CD4-positive, alpha-beta T cell (primary cell): ENCODE data around the gene RUNX2. TPM values are rescaled to one million over a fixed set of nuclear protein-coding genes. Genes with fewer than 3 reads are reported as not detected.

Source experiments
- ATAC-seq: fragments of 200-7000 bp; cut with Tn5 transposase; one replicate; pipeline ENCODE4 v1.10.0; 2022; ENCODE audit warnings: mild to moderate bottlenecking; ENCODE audit not compliant: poor library complexity
- CTCF ChIA-PET: fragments of 350-600 bp; sonication (Branson Sonifier 250); formaldehyde crosslinking; loops from one replicate; lab custom pipeline; 2021; ENCODE audit warnings: antibody characterized with exemption, inconsistent platforms; lab: Charles Lee
- POLR2A ChIA-PET: fragments of 350-600 bp; sonication (Branson Sonifier 250); formaldehyde crosslinking; loops from one replicate; lab custom pipeline; 2021; ENCODE audit warnings: antibody characterized with exemption, inconsistent platforms; lab: Charles Lee
- DNase-seq, 14 experiments: peaks; one replicate each; pipeline ENCODE4 v3.0.0-alpha.2; 2013 to 2020; ENCODE audit warnings: mixed read lengths in 2 of 14
- H3K27ac ChIP-seq, 2 donors: one replicate each; pipeline versions ENCODE4 v1.5.1 to v1.7.0; 2013; ENCODE audit warnings: low read length in 2 of 2, low read depth in 1 of 2, mild to moderate bottlenecking in 1 of 2
- H3K27me3 ChIP-seq, 2 experiments: 1 replicate in 1 of 2; 2 replicates in 1 of 2; pipeline versions ENCODE4 v1.6.1 to v1.7.0; 2013; ENCODE audit warnings: low read length in 2 of 2, control low read depth in 1 of 2, mild to moderate bottlenecking in 1 of 2, moderate library complexity in 1 of 2; ENCODE audit not compliant: insufficient read depth in 2 of 2, control insufficient read depth in 1 of 2
- H3K36me3 ChIP-seq: one replicate; pipeline ENCODE4 v1.6.1; 2013; ENCODE audit warnings: low read length, control low read depth; ENCODE audit not compliant: insufficient read depth
- H3K4me1 ChIP-seq: one replicate; pipeline ENCODE4 v1.6.1; 2013; ENCODE audit warnings: low read length, control low read depth; ENCODE audit not compliant: insufficient read depth
- H3K4me3 ChIP-seq: one replicate; pipeline ENCODE4 v1.5.1; 2013; ENCODE audit warnings: mild to moderate bottlenecking, low read length, moderate library complexity
- H3K9me3 ChIP-seq, 2 experiments: 1 replicate in 1 of 2; 2 replicates in 1 of 2; pipeline versions ENCODE4 v1.6.1 to v1.7.0; 2013; ENCODE audit warnings: low read length in 2 of 2, mild to moderate bottlenecking in 2 of 2, control low read depth in 1 of 2, moderate library complexity in 1 of 2; ENCODE audit not compliant: control insufficient read depth in 1 of 2, insufficient read depth in 1 of 2
- H3K27ac Mint-ChIP-seq: one replicate; pipeline ENCODE4 v1.8.0; 2020; ENCODE audit warnings: mixed read lengths
- H3K27me3 Mint-ChIP-seq: one replicate; pipeline ENCODE4 v1.8.0; 2021; ENCODE audit warnings: mixed read lengths
- H3K36me3 Mint-ChIP-seq: one replicate; pipeline ENCODE4 v1.8.0; 2021; ENCODE audit warnings: low read depth, mixed read lengths
- H3K4me1 Mint-ChIP-seq: one replicate; pipeline ENCODE4 v1.8.0; 2021; ENCODE audit warnings: low read depth, mixed read lengths
- H3K4me3 Mint-ChIP-seq: one replicate; pipeline ENCODE4 v1.8.0; 2020; ENCODE audit warnings: mild to moderate bottlenecking, mixed read lengths
- H3K9me3 Mint-ChIP-seq: one replicate; pipeline ENCODE4 v1.8.0; 2020; ENCODE audit warnings: mixed read lengths
- CTCF ChIP-seq: fragments of 200-600 bp; IDR thresholded peaks from one replicate; pipeline ENCODE4 v1.8.0; 2022; ENCODE audit warnings: antibody characterized with exemption, mild to moderate bottlenecking
- intact Hi-C, 2 experiments: fragments of 100-400 bp; cut with DNase I in 1 of 2; cut with micrococcal nuclease in 1 of 2; formaldehyde crosslinking; loops; one replicate each; pipeline versions ENCODE4 v1.15.1 to v1.9.0; 2023 to 2025; cut with DNase I, micrococcal nuclease
- total RNA-seq, 174 experiments: library from RNA in 2 of 174; stranded (reverse) in 2 of 174; gene quantifications; one replicate each; pipeline ENCODE4 v1.2.3 and lab custom pipeline; 2021 to 2026

Gene RUNX2
- total RNA-seq, 2 experiments from 2014 or later = 17.5 to 18.0 TPM

GRCh38 chr6:45494416-45495135 lies 166.4 kb downstream of the RUNX2 start:
- ChIA-PET POLR2A (interaction anchor here (0.9 to 1.9 kb wide), 2 partner anchors 69 to 95 kb away, joined by 4 to 6 read pairs; no protein-coding TSS in a partner anchor), CTCF (no interaction called here)
- peaks cover 4% of the 10 kb centered on the region for H3K36me3 Mint-ChIP-seq
- Histone ChIP-seq H3K36me3 (peaks cover 19% of the 10 kb centered on the region), H3K4me3 (no peak overlapping the region), H3K4me1 (peaks cover 47% of the 10 kb centered on the region), H3K27ac (no peak overlapping the region), H3K27me3 (no peaks in the 10 kb centered on the region), H3K9me3 (no peaks in the 10 kb centered on the region)
- peak; percentile 55 for ATAC-seq
- DNase-seq = peak in 5 of 14 experiments; percentile 10 to 57 (median 37)
- peak overlapping the region; percentile 59 for H3K27ac Mint-ChIP-seq
- no peaks in the 10 kb centered on the region for H3K9me3 Mint-ChIP-seq
- peak overlapping the region; percentile 1 for H3K4me3 Mint-ChIP-seq
- H3K4me1 Mint-ChIP-seq = peaks cover 66% of the 10 kb centered on the region
- TF ChIP-seq CTCF = no peak
- intact Hi-C loops = loop anchor here in 1 of 2 experiments (5.0 kb wide), 1 partner anchor 62 kb away; no protein-coding TSS in a partner anchor
- no peaks in the 10 kb centered on the region for H3K27me3 Mint-ChIP-seq

- peaks cover 56% of the 10 kb centered on the region for H3K4me1 Mint-ChIP-seq
These were observed 167.4 kb downstream of the RUNX2 start for GRCh38 chr6:45495429-45496084.

More at GRCh38 chr6:45495429-45496084, 167.4 kb downstream of the RUNX2 start:
- ChIA-PET CTCF (interaction anchor here (0.9 to 1.6 kb wide), 4 partner anchors 17 to 219 kb away, joined by 3 to 4 read pairs (median 3); no protein-coding TSS in a partner anchor), POLR2A (interaction anchor here (0.9 to 1.9 kb wide), 7 partner anchors 26 to 219 kb away, joined by 3 to 6 read pairs (median 4); no protein-coding TSS in a partner anchor)
- DNase-seq = peak in 9 of 14 experiments; percentile 3 to 76 (median 23)
- Mint-ChIP-seq H3K9me3 (no peaks in the 10 kb centered on the region), H3K27ac (peak overlapping the region; percentile 59), H3K27me3 (no peaks in the 10 kb centered on the region), H3K36me3 (peaks cover 8% of the 10 kb centered on the region), H3K4me3 (peak overlapping the region; percentile 50)
- Histone ChIP-seq H3K4me1 (peaks cover 41% of the 10 kb centered on the region), H3K27ac (no peak overlapping the region), H3K36me3 (peaks cover 22% of the 10 kb centered on the region), H3K27me3 (no peaks in the 10 kb centered on the region), H3K9me3 (no peaks in the 10 kb centered on the region), H3K4me3 (no peak overlapping the region)
- TF ChIP-seq CTCF = no peak
- intact Hi-C loops = loop anchor here in 1 of 2 experiments (5.0 kb wide), 1 partner anchor 63 kb away; no protein-coding TSS in a partner anchor
- peak; percentile 86 for ATAC-seq
